Upper lobe of left lung (tissue), 4 donors: Measurements from ENCODE around the gene TMEM8B.

Source experiments
- POLR2A ChIP-seq, 4 donors: fragments of 450-650 bp; IDR thresholded peaks; one replicate each; pipeline ENCODE4 v1.5.1; 2016 to 2017; ENCODE audit warnings: antibody characterized with exemption in 4 of 4, mild to moderate bottlenecking in 2 of 4
- POLR2AphosphoS5 ChIP-seq, 2 donors: sonication (generic); formaldehyde crosslinking; IDR thresholded peaks; one replicate each; pipeline ENCODE4 v1.5.1; 2017; ENCODE audit warnings: antibody characterized with exemption in 2 of 2

DNA sequence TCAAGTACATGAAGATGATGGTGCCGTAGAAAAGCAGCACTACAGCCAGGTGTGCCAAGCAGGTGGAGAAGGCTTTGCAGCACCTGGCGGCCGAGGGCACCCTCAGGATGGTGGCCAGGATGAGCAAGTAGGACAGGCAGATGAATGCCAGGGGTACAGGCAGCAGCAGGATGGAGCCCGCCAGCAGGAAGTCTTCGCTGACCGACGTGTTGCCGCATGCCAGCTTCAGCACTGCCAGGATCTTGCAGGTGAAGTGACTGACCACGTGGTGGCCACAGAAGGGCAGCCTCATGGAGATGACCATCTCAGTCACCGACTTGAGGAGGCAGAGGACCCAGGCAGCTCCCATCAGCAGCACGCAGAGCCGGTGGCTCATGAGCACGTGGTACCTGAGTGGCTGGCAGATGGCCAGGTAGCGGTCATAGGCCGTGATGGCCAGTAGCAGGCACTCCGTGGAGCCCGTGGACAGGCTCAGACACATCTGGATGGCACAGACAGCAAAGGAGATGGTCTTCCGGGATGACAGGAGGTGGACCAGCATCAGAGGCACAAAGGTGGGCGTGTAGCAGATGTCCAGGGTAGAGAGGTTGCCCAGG is 40.7 kb downstream of the TMEM8B start:
- TF ChIP-seq POLR2AphosphoS5 (IDR thresholded peaks at IDR 0.05): no peak
- no peak for TF ChIP-seq POLR2A (IDR thresholded peaks at IDR 0.05)
